Inflammatory macrophage treated with lipopolysaccharide for 4 hours (primary cell): ENCODE data around the gene SLC30A7.
A peak's percentile ranks its signal among the peaks of the same experiment; 100 is the strongest.

Source experiments
- DNase-seq: peaks from one replicate; pipeline ENCODE4 v3.0.0-alpha.2; 2020

The SLC30A7 gene

DNA sequence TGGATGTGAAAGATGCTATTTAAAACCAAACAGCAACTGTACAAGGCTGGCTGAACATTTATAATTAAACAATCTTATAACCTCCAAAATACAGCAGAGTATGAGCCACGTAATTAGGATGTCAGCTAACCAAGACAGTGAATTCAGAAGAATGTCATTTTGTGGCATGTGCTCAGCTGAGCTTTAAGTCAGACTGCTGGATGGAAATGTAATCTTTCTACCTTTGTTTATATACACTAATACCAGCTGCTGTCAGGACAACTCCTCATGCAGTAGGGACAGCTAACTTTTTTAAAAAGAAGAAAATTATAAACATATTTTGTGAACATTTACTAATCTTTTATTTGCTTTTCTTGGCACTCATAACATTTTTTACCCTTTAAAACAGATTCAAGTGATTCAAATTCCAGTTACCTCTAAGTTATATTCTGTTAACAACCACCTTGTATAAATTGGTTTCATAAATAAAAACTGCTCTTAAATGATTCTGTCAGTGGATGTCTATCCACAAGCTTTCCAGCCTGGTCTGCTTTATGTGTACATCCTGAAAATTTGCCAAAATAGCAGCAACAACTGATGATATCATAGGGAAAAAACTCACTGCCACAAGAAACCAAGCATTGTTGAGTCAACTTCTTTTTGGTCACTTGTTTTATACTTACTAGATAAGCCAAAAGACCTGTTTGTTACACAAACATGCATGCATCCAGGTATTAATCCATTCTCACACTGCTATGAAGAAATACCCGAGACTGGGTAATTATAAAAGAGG is 93.6 kb downstream of the SLC30A7 start:
- no peak for DNase-seq

DNA sequence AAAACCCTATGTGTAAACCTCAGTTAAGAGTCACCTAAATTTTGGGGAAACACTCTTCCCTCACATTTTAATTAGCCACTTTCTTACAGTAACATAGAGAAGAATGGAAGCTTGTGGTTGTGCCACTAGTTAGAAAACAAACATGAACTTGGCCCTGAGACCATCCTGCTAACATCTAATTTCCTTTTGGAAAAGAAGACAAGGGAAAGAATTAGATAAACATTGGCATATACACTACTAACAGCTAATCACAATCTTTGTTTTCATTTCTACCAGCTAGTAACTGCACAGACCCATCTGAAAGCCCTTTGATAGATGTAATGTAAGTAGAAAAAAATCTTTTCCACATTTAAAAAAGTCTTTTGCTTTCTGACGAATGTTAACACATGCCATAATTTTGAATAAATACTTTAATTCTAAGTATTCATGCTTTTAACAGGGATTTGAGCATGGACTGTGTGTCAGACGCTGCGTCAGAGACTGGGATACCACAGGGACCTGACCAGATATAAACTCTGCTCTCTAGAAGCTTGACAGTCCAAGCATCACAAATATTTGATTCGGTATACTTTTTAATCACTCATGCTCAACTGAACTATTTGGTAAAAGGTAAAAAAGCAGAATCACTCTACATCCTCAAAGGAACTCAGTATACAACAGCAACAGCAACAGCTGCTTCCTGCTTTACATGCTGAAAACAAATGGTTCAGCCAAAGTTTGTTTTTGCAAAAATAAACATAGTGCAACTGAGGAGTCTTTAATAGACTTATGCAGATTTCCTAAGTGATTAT is 99.5 kb downstream of the SLC30A7 start:
- no peak for DNase-seq

DNA sequence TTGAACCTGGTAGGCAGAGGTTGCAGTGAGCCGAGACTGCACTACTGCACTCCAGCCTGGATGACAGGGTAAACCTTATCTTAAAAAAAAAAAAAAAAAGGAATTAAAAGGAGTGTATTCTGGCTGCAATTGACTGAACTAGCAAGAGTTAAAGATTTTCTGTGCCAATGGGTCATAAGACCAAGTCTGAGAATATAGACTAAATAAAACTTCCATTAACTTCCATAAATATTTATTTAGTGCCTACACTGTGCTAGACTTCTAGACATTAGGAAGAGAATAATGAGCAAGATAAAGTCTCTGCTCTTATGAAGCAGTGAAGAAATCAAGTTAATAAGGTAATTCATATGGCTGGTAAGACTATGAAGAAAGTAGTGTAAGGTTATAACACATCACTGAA is 102.5 kb downstream of the SLC30A7 start:
- DNase-seq: no peak

DNA sequence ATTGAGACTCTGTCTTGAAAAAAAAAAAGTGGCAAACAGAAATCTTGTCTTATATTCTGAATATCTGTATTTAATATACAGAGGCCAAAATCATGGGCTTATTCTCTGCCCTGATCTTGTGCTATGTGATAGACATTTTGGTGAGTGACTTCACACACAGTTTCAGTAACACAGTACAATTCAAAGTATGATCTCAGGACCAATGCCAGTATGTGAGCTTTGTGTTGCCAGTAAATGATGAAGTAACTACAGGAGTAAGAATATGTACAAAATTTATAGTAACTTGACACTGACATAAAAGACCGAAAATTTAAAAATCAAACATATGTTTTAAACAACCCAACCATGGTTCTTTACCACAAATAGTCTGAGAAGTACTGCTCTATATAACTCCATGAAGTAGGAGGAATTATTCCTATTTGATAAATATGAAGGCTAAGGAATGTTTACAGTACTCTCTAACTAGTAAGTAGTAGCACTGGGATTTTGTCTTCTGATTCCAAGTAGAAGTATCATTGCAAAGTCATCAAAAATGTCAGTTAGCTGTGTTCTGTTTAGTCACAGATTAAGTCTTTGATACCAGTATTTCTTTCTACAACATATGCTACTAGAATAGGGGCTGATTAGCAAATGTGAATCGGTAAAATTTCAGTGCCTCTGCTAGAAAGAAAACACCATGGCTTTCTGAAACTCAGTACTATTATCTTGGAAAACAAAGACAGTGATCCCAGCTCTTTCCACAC is 104.4 kb downstream of the SLC30A7 start:
- DNase-seq: no peak

DNA sequence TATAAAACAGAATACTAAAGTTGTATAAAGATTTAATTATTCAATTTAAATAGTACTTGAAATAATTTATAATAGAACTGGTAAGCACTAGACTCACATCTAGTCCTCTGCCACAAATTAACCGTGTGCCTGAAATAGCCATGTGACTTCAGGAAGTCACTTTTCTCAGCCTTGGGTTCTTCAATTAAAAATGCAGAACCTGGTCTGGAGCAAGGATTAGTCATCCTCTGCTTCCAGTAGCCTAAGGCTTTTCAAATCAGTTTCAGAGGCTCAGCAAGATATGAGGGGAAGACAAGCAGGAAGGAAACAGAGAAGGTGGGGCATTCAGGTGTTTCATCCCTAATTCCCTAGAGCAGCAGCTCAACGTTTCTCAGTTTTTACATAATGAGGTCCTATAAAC is 106.7 kb downstream of the SLC30A7 start:
- DNase-seq: peak; percentile 76

DNA sequence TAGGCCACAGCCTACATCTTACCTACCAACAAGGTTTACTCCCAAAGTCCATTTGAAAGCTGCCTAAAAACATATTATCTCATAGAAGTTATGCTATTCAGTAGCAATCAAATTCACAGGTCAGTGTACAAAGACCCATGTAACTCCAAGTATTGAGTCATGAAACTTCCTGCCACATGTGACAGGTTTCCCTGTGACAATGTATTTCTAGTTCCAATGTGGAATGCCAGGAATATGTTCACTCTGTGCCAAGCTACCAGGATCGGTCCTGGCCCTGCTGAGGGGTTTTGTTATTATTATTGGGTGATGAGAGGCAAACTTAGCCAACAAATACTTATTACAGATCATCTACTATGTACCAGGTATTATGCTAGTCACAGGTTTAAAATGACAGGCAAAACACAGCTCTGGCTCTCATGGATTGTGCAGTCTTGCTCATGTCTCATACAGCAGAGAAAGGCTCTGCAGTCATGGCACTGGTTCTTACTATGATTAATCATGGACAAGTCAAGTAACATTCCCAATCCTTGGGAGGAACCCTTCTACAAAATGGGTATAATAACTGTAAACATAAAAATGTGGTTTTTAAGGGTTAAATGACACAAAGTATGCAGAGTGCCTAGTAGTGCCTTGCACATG is 107.2 kb downstream of the SLC30A7 start:
- no peak for DNase-seq

DNA sequence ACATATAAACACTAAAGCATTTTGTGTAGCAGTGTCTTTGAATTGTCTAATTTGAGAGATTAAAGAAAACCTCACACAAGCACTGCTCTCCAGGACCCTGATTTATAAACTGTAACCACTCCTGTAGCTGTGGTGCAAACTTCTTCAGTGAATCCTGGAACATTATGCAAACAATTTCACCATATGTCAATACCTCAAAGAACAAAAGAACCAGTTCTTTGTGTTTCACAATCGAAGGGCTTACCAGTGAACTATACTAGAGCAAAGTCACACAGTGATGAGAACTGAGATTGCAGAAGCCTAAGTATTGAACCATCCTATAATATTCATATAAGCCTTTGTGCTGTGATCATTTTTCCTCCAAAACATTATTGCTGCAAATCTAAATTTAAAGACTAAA is 108.2 kb downstream of the SLC30A7 start:
- DNase-seq: peak; percentile 56

DNA sequence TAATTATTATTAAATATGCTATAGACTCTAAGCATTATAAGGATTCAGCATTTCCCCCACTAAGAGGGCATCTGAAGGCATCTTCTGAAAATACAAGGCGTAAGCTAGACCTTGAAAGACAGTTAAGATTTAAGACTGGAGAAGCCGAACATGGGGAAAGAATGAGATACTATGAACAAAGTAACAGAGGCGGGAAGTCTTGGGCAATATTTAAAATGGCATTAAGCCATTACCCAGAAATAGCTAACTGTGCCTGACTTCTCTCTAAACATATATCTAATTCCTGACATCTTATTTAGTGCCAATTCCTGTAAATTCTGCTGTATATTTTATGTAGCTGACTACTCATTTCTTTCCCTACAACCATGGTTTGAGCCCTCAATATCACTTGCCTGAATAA is 108.8 kb downstream of the SLC30A7 start:
- DNase-seq: peak; percentile 41

DNA sequence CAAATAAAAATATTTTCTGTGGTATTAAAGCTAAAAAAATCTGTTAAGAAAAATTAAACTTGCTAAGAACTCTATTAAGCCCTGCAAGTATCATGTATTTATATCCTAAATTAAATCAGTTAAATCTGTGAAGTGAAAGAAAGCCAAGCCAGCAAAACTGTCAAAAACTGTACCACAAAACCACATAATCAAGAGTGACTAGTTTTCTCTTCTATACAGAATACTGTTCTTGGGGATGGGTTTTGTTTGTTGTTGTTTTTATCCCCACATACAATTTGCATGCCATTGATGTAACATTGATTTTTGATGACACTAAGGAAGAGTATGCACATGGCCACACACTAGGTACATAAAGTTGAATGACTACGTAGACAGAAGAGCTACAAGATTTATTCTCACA is 109.3 kb downstream of the SLC30A7 start:
- DNase-seq: no peak

DNA sequence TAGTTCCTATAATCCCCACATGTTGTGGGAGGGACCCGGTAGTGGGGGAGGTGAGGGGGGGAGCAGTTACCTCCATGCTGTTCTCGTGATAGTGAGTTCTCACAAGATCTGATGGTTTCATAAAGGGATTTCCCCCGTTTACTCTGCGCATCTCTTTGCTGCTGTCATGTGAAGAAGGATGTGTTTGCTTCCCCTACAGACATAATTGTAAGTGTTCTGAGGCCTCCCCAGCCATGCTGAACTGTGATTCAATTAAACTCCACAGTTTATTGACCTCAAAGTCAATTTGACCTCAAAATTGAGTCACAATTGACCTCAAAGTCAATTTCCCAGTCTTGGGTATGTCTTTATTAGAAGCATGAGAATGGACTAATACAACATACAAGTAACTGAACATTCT is 110.0 kb downstream of the SLC30A7 start:
- no peak for DNase-seq

DNA sequence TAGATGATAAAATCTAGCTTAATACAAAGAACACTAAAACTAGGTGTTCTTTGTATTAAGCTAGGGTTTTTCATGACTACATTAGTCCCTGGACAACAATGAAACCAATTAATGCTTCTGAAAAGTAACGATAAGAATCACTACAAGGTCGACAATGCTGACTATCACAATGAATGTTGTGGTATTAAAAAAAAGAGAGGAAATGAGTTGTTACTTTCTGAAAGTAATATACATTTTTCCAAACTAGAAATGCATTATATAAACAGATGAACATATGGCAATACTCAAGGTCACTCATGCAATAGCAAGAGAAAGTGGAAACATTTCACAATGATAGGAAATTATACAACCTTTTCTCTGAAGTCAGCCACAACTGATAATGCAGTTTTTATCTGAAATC is 110.7 kb downstream of the SLC30A7 start:
- peak; percentile 30 for DNase-seq

DNA sequence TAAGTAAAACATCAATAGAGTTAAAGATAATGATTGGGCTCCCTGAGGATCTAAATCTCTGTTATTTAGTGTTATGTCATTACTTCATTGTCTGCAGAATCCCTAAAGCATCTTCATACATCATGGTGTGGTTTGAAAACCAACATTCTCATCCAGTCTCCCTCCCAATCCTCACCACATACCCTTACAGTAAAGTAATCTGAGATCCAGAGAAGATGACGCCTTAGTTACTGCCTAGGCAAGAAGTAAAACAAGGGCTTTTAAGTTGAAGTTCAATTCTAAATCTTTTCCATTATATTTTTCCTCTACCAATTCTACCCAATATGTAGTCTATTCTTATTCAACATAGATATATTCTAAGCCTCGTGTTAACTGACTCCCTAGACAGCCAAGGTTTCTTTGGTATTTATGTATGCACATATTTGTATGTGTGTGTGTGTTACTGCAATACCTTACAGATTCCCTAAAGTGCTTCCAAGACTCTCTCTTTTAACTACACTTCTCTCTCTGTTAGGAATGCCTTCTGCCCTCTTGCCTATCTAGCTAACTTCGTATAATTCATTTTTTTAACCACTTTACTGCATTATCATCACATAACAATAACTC is 112.4 kb downstream of the SLC30A7 start:
- DNase-seq: no peak

DNA sequence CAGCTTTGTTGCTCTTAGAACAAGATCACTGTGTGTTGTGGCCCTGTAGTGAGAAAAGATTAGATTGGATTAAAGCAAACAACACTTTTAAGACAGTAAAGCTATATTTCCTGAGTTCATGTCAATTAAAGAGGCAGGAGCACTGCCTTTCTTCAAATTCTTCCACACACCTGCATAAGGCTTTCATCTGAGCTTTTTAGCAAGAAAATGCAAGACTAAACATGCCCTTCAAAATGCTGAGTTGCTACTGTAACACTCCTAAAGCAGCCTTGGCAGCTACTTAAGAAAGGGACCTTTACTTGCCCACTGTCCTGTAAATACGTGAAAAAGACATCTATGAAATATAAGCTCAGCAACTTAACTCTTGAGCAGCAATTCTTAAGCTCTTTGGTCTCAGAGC is 117.9 kb downstream of the SLC30A7 start:
- no peak for DNase-seq

DNA sequence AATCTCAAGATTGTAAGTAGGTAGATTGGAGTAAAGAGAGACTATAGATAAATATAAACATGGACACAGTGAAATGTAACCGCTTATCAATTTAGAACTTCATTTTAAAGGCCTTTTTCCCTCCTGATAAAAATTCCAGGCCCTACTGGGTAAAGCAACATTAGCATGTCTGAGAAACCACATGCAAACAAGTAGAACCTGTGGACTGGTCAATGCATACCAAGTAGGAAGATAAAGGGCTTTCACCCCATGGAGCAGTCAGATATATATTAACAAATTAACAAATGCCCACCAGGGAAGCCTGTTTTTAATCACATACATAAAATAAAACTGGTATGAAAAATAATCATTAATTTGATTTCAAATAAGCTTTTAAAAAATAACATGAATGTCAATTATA is 121.6 kb downstream of the SLC30A7 start:
- DNase-seq: no peak

DNA sequence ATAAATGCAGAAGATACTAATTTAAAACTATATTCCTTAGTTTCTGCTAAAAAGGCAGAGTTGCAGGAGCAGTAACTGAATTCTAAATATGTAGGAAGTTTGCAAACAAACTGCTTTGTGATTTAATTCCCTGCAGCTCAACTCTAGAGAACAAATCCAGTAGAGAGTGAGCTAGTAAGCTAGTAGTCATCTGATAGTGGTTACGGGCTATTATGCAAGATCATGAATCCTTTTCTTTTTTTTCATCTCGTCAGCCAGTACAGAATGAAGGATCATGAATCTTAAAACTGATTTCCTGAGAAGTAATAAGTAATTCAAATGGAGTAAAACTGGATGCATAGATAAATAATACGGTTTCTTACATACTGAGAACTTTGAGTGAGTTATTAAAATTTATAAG is 126.4 kb downstream of the SLC30A7 start:
- DNase-seq: peak; percentile 42

DNA sequence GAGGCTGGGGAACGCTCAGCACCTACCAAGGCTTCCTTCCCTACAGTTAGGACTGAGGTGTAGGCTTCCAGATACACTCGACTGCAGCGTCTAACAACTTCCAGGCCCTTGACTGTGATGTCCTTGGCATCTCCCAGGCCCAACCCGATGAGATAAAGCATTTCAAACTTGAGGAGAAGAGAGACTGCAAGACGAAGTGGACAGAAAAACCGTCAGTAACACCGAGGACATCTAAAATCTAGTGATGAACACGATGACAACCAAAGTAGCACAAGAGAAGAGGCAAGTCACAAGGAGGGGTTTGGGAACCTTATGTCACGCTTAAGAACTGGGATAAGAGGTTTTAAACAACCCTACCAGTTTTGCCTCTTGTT is 129.4 kb downstream of the SLC30A7 start:
- DNase-seq: no peak

DNA sequence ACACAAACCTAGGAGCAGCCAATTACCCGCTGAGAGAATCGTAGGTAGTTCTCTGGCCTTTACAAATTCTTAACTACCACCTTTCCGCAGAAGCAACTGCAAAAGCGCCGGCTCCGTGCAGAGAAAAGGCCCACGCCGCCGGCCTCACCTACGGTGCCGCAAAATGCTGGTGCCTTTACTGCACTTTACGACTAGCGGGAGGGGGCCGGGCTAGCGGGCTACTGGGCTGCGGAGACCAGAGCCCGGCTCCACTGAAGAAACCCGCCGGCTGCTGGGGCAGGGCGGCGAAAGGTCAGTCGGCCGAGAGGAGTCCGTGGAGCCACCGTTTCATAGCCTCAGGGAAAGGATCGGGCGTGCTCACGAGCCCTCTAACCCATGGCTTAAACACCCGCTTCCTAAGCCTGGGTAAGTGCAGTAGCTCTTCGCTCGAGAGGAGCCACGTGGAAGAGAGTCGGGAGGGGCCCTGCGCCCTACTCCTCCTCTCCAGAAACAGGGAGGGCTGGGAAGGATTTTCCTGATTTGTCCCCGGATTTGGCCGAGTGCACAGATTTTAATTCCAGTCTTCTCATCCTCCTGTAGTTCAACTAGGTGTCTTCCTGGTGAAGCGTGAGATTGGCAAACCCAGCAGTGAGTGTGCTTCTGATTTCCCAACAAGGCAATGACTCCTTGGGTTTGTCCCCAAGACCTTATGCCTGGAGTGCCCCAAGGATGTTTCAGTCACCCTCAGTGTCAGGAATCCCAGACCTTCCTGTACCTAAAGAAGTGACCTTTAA is 130.0 kb downstream of the SLC30A7 start, which contains the start of gene DPH5:
TSS of gene DPH5 (minus strand) at position 128 of the 773 bp plus-strand sequence. CDS start 341 bp downstream, outside the sequence.
- DNase-seq: peak; percentile 85

DNA sequence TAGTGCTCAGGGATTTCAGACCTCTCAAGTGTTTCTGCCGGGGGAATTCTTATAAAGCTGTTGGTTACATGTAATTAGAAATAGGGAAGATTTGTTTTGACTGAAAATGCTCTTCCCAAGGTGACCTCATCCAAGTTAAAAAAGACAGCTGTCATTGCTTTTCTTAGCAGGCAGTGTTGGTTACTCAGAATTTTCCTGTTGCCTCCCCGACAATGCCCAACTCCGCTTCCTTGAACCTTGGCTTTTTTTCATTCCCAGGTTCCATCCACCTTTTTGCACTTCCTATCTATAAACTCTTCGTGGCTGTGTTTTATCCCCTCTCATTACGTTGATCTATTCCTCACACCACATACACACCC is 130.5 kb downstream of the SLC30A7 start:
- DNase-seq: no peak

DNA sequence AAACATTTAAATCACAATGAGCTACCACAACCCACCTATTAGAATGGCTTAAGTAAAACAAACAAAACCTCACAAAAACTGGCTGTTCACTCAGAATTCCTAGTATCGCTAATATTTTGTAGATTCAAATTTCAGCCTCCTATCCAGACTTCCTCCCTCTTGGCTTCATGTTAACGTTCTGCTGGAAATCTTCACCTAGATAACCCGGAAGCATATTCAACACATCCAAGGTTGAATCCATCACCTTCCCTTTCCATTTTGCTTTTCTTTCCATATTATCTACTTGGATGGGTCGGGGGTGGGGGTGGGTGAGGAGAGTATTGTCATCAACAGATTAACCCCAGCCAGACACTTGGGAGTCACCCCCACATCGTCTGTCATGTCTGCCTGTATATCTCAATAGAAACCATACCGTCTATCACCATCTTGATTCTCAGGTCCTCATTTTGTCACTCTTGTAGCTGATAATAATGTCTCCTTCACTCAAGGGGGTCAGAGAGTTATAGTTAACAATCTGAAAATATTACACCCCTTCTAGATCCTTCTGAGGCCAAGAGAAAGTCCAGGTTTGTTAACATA is 131.4 kb downstream of the SLC30A7 start:
- no peak for DNase-seq

DNA sequence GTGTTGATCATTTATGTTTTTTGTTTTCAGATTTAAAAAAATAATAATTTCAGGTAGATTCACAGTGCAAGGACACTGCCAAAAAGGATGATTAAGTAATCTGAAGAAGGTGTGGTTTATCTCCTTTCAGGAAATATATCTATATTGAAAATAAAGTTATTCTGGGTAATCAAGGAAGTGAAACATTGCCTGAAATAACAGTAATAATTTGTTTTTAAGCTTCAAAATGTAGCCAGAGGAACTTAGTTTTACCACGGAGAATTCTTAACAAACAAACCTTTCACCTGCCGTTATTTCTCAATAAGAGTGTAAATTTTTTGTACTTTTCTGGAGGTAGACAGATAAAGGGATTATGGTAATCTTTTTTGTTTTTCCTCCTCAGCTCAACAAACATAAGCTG is 132.6 kb downstream of the SLC30A7 start:
- DNase-seq: no peak

DNA sequence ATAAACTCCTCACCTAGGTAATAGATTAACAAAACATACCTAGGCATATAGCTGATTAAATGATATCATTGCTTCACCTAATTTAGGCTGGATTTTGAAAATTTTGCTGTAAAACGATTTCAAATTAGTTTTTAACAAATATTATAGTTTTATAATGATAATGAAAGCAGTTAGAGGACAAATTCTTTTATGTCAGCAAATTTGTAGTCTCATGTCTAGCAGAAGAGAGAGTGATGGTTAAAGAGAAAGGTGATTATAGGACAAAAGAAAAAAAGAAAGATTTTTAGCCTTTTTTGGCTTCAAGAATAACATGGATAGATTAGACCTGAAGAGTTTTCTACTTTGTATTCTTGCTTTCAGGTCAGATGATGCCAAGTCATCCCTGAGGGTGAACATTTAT is 133.3 kb downstream of the SLC30A7 start:
- DNase-seq: no peak

DNA sequence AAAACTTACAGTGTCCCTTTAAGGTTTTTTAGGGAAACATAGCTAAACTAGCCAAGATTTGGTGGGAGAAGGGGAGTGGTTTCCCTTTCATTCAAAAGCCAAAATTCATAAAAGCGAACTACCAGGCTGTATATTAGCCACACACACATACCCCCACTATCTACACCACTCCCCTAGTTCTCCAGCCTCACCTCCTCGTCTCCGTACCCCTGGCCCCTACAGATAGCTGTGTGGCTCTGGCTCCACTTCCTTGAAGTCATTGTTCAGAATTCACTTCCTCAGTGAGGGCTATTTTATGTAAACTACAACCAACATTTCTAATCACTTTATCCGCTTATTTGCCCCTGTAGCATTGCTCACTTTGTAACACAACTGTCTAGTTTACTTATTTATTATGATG is 135.0 kb downstream of the SLC30A7 start:
- no peak for DNase-seq
